AG04450 (cell line): Measurements from ENCODE around the gene USP7. TPM values are rescaled to one million over a fixed set of nuclear protein-coding genes. Genes with fewer than 3 reads are reported as not detected.
A peak's percentile ranks its signal among the peaks of the same experiment; 100 is the strongest.
"Not testable (repeated sequence)": the region's sequence is repeated elsewhere in the genome, so short reads cannot be mapped to it uniquely, and the experiment has no call there.

Experiments used
- CTCF ChIA-PET: fragments of 300-600, 350-600 bp; formaldehyde crosslinking; extraction: SDS; loops from one replicate; lab custom pipeline; 2022; ENCODE audit warnings: antibody characterized with exemption, inconsistent platforms; lab: Charles Lee
- POLR2A ChIA-PET: fragments of 350-600 bp; formaldehyde crosslinking; extraction: SDS; loops from one replicate; lab custom pipeline; 2021; ENCODE audit warnings: antibody characterized with exemption, inconsistent platforms; lab: Yijun Ruan, JAX
- DNase-seq: peaks from one replicate; pipeline ENCODE4 v3.0.0-alpha.2; 2011; ENCODE audit warnings: low read depth, low spot score
- H3K27ac ChIP-seq: one replicate; pipeline ENCODE4 v1.5.1; 2012; ENCODE audit warnings: low read depth, low read length, control low read depth
- H3K27me3 ChIP-seq: one replicate; pipeline ENCODE4 v1.6.0; 2012; ENCODE audit warnings: low read length; ENCODE audit not compliant: control insufficient read depth, insufficient read depth
- H3K4me3 ChIP-seq: 2 replicates; pipeline ENCODE4 v1.5.1; 2011; ENCODE audit warnings: mild to moderate bottlenecking, low read depth, low read length, control low read depth
- H3K9me3 ChIP-seq: 2 replicates; pipeline ENCODE4 v1.5.1; 2012; ENCODE audit warnings: low read length; ENCODE audit not compliant: control insufficient read depth, insufficient read depth
- polyA plus RNA-seq: library from polyadenylated mRNA; depleted of rRNA; stranded (reverse); fragments of >200 nt; gene quantifications from 2 replicates; pipeline ENCODE4 v1.2.3, GENCODE V29; 2011; rRNA removed
- TF ChIP-seq, protein P1 (sequence below): IDR thresholded peaks from 2 replicates; pipeline ENCODE4 v1.5.1; 2011; ENCODE audit warnings: low read depth, low read length, control low read depth, inconsistent platforms

The USP7 gene
- polyA plus RNA-seq, 1 experiment, result 26.9 TPM

DNA sequence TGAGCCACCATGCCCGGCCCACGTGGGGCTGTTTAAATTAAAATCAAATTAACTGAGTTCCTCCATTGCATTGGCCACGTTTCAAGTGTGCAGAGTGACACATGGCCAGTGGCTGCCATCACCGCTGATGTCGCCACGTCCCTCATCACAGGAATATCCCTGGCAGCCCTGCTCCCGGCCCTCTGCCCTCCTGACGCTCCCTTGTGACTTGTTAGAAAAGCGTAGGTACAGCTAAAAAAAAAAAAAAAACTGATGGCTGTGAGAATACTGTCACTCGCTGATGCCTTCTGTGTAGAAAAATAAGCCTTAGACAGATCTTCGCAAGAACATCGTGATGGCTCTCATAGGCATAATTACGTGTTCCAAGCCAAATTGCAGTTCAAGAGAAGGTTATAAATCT, 116.6 kb downstream of the USP7 start:
- H3K4me3 ChIP-seq, result no peak overlapping the region
- POLR2A ChIA-PET, result no interaction called here

DNA sequence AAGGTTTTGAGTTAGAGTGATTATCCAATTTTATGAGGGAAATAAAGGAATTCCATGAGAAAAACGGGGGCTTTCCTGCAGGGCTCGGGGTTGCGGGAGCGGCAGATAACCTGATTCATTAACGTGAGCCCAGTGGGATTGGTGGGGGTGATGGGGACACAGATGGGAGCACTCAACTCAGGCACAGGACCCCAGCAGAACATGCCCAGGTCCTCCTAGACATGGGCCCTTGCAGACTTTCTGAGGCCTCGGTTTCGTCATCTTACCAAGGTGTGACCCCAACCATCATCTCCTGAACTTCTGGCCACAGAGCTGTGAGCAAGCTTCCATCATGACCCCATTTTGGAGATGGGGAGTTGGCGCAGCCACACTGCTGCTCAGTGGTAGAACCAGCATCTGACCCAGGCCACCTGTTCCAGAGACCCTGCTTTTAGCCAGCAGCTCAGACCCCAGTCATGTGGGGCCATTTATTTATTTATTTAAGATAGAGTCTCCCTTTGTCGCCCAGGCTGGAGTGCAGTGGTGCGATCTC, 117.2 kb downstream of the USP7 start:
- ChIA-PET POLR2A (no interaction called here), CTCF (interaction anchor here (0.6 kb wide), 1 partner anchor 29 kb away, joined by 3 read pairs; no protein-coding TSS in a partner anchor)
- no peak for DNase-seq
- H3K27ac ChIP-seq, result peak overlapping the region; percentile 21
- H3K9me3 ChIP-seq, result no peaks in the 10 kb centered on the region
- TF ChIP-seq, protein P1, sequence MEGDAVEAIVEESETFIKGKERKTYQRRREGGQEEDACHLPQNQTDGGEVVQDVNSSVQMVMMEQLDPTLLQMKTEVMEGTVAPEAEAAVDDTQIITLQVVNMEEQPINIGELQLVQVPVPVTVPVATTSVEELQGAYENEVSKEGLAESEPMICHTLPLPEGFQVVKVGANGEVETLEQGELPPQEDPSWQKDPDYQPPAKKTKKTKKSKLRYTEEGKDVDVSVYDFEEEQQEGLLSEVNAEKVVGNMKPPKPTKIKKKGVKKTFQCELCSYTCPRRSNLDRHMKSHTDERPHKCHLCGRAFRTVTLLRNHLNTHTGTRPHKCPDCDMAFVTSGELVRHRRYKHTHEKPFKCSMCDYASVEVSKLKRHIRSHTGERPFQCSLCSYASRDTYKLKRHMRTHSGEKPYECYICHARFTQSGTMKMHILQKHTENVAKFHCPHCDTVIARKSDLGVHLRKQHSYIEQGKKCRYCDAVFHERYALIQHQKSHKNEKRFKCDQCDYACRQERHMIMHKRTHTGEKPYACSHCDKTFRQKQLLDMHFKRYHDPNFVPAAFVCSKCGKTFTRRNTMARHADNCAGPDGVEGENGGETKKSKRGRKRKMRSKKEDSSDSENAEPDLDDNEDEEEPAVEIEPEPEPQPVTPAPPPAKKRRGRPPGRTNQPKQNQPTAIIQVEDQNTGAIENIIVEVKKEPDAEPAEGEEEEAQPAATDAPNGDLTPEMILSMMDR, result no peak
- H3K27me3 ChIP-seq, result no peaks in the 10 kb centered on the region
- no peak overlapping the region for H3K4me3 ChIP-seq

More for the DNA sequence above, 116.6 kb downstream of the USP7 start:
- H3K9me3 ChIP-seq, result no peaks in the 10 kb centered on the region
- DNase-seq, result no peak
- TF ChIP-seq, protein P1, result no peak
- no peaks in the 10 kb centered on the region for H3K27me3 ChIP-seq
- CTCF ChIA-PET, result interaction anchor here (0.6 kb wide), 2 partner anchors 30 to 33 kb away, joined by 3 read pairs; no protein-coding TSS in a partner anchor
- H3K27ac ChIP-seq, result no peak overlapping the region

GRCh38 chr16:8845699-8846298, 117.9 kb downstream of the USP7 start:
- Histone ChIP-seq H3K9me3 (no peaks in the 10 kb centered on the region), H3K27me3 (no peaks in the 10 kb centered on the region), H3K4me3 (no peak overlapping the region), H3K27ac (no peak overlapping the region)
- TF ChIP-seq, protein P1, result no peak
- ChIA-PET CTCF (no interaction called here), POLR2A (no interaction called here)
- DNase-seq, result no peak

GRCh38 chr16:8843296-8843695, 120.4 kb downstream of the USP7 start:
- H3K9me3 ChIP-seq, H3K4me3 ChIP-seq, CTCF ChIA-PET, H3K27ac ChIP-seq, H3K27me3 ChIP-seq, DNase-seq, POLR2A ChIA-PET: not testable (repeated sequence)

Other genes with a start within 250 kb of the USP7 start
- 7.2 and 7.7 TPM in 2 replicates for gene TMEM186, start 166.3 kb downstream of the USP7 start, polyA plus RNA-seq
- gene PMM2, start 166.1 kb downstream of the USP7 start, polyA plus RNA-seq, result 37.0 TPM in 2 replicates
- gene CARHSP1, start 94.9 kb downstream of the USP7 start, polyA plus RNA-seq, result 65.5 and 91.1 TPM in 2 replicates
- not detected in 2 replicates for gene LITAFD, start 81.6 kb downstream of the USP7 start, polyA plus RNA-seq
- 38.1 and 40.3 TPM in 2 replicates for gene HAPSTR1, start 127.7 kb upstream of the USP7 start, polyA plus RNA-seq